ENCODE data around the gene SPRR3.

Gene SPRR3

GRCh38 chr1:152993186-152993585 is 8.4 kb upstream of the SPRR3 start:
- H3K23ac ChIP-seq (ENCODE audit: low read depth, low read length, poor library complexity): no peak overlapping the region
- H3K9me3 ChIP-seq (replicated peaks in 1 of 2; ENCODE audit: control insufficient read depth in 2 of 2, insufficient read depth in 1 of 2, low read depth in 1 of 2, low read length in 2 of 2): no peaks in the 10 kb centered on the region
- no peaks in the 10 kb centered on the region for H3K36me3 ChIP-seq (replicated peaks in 1 of 2; ENCODE audit: control insufficient read depth in 2 of 2, insufficient read depth in 2 of 2, low read length in 2 of 2)
- no peak overlapping the region for H4K91ac ChIP-seq (ENCODE audit: low read depth, low read length, poor library complexity)
- H2BK12ac ChIP-seq (ENCODE audit: low read length): no peak overlapping the region
- no peak overlapping the region for H4K8ac ChIP-seq (ENCODE audit: low read depth, low read length)
- H2AFZ ChIP-seq (ENCODE audit: low read length): no peak overlapping the region
- H3K14ac ChIP-seq (ENCODE audit: low read length): no peak overlapping the region
- H3K4me2 ChIP-seq (ENCODE audit: insufficient read depth, low read length, poor library complexity, severe bottlenecking): no peak overlapping the region
- no peak overlapping the region for H3K9ac ChIP-seq (ENCODE audit: low read depth, low read length, poor library complexity)
- H3K4me1 ChIP-seq (ENCODE audit: control insufficient read depth in 2 of 2, insufficient read depth in 1 of 2, low read depth in 1 of 2, low read length in 2 of 2): peaks cover 0 to 6% of the 10 kb centered on the region in 2 donors
- H3K27ac ChIP-seq (replicated peaks; ENCODE audit: low read length): no peak overlapping the region
- H3K27me3 ChIP-seq (ENCODE audit: control insufficient read depth in 3 of 3, insufficient read depth in 3 of 3, low read depth in 1 of 3, low read length in 3 of 3): no peaks in the 10 kb centered on the region
- WGBS, 2 donors (ENCODE audit: extremely low coverage in 2 of 2, insufficient read length in 2 of 2, insufficient replicate concordance in 1 of 2): no CpG with 5 or more reads among the region's 6 CpGs
- no peak overlapping the region for H2BK120ac ChIP-seq (ENCODE audit: low read depth, low read length)
- H2AK5ac ChIP-seq (ENCODE audit: low read depth, low read length): peak overlapping the region; percentile 2
- H2BK5ac ChIP-seq (ENCODE audit: low read length): no peak overlapping the region
- H3K18ac ChIP-seq (ENCODE audit: low read length): peak overlapping the region; percentile 27
- DNase-seq (ENCODE audit: low spot score): no peak
- no peak overlapping the region for H2BK15ac ChIP-seq (ENCODE audit: low read length)
- no peak overlapping the region for H3K4ac ChIP-seq (ENCODE audit: low read length)
- no peak overlapping the region for H3K4me3 ChIP-seq (ENCODE audit: low read length in 2 of 2)
- H3K79me1 ChIP-seq (ENCODE audit: low read depth, low read length): no peaks in the 10 kb centered on the region

- no peak overlapping the region for H4K8ac ChIP-seq (ENCODE audit: low read depth, low read length)
- DNase-seq (ENCODE audit: low spot score): no peak
- H3K79me1 ChIP-seq (ENCODE audit: low read depth, low read length): no peaks in the 10 kb centered on the region
- no peak overlapping the region for H3K18ac ChIP-seq (ENCODE audit: low read length)
- H3K4me2 ChIP-seq (ENCODE audit: insufficient read depth, low read length, poor library complexity, severe bottlenecking): no peak overlapping the region
- H3K9ac ChIP-seq (ENCODE audit: low read depth, low read length, poor library complexity): no peak overlapping the region
- no peak overlapping the region for H2BK120ac ChIP-seq (ENCODE audit: low read depth, low read length)
- H3K23ac ChIP-seq (ENCODE audit: low read depth, low read length, poor library complexity): no peak overlapping the region
- H3K4me1 ChIP-seq (ENCODE audit: control insufficient read depth in 2 of 2, insufficient read depth in 1 of 2, low read depth in 1 of 2, low read length in 2 of 2): peaks cover 0 to 6% of the 10 kb centered on the region in 2 donors
- H3K4ac ChIP-seq (ENCODE audit: low read length): no peak overlapping the region
- H3K36me3 ChIP-seq (replicated peaks in 1 of 2; ENCODE audit: control insufficient read depth in 2 of 2, insufficient read depth in 2 of 2, low read length in 2 of 2): no peaks in the 10 kb centered on the region
- no peak overlapping the region for H3K14ac ChIP-seq (ENCODE audit: low read length)
- no CpG with 5 or more reads among the region's 1 CpG for WGBS, 2 donors (ENCODE audit: extremely low coverage in 2 of 2, insufficient read length in 2 of 2, insufficient replicate concordance in 1 of 2)
- H4K91ac ChIP-seq (ENCODE audit: low read depth, low read length, poor library complexity): no peak overlapping the region
- H2AFZ ChIP-seq (ENCODE audit: low read length): no peak overlapping the region
- H3K27me3 ChIP-seq (ENCODE audit: control insufficient read depth in 3 of 3, insufficient read depth in 3 of 3, low read depth in 1 of 3, low read length in 3 of 3): no peaks in the 10 kb centered on the region
- no peak overlapping the region for H2BK5ac ChIP-seq (ENCODE audit: low read length)
- H2AK5ac ChIP-seq (ENCODE audit: low read depth, low read length): no peak overlapping the region
- H3K4me3 ChIP-seq (ENCODE audit: low read length in 2 of 2): no peak overlapping the region
- no peak overlapping the region for H2BK15ac ChIP-seq (ENCODE audit: low read length)
- no peaks in the 10 kb centered on the region for H3K9me3 ChIP-seq (replicated peaks in 1 of 2; ENCODE audit: control insufficient read depth in 2 of 2, insufficient read depth in 1 of 2, low read depth in 1 of 2, low read length in 2 of 2)
- H3K27ac ChIP-seq (replicated peaks; ENCODE audit: low read length): no peak overlapping the region
- H2BK12ac ChIP-seq (ENCODE audit: low read length): no peak overlapping the region
Measured at GRCh38 chr1:152995842-152996241, 5.7 kb upstream of the SPRR3 start.

- Histone ChIP-seq H2BK15ac (ENCODE audit: low read length) (no peak overlapping the region), H2AK5ac (ENCODE audit: low read depth, low read length) (no peak overlapping the region), H2BK120ac (ENCODE audit: low read depth, low read length) (no peak overlapping the region), H3K23ac (ENCODE audit: low read depth, low read length, poor library complexity) (no peak overlapping the region), H3K36me3 (replicated peaks in 1 of 2; ENCODE audit: control insufficient read depth in 2 of 2, insufficient read depth in 2 of 2, low read length in 2 of 2) (no peaks in the 10 kb centered on the region), H3K4me3 (ENCODE audit: low read length in 2 of 2) (no peak overlapping the region), H3K79me1 (ENCODE audit: low read depth, low read length) (no peaks in the 10 kb centered on the region), H3K27ac (replicated peaks; ENCODE audit: low read length) (no peak overlapping the region), H2BK5ac (ENCODE audit: low read length) (no peak overlapping the region), H3K27me3 (ENCODE audit: control insufficient read depth in 3 of 3, insufficient read depth in 3 of 3, low read depth in 1 of 3, low read length in 3 of 3) (no peaks in the 10 kb centered on the region), H3K4ac (ENCODE audit: low read length) (no peak overlapping the region), H2BK12ac (ENCODE audit: low read length) (no peak overlapping the region), H2AFZ (ENCODE audit: low read length) (no peak overlapping the region), H4K91ac (ENCODE audit: low read depth, low read length, poor library complexity) (no peak overlapping the region), H3K18ac (ENCODE audit: low read length) (no peak overlapping the region), H4K8ac (ENCODE audit: low read depth, low read length) (no peak overlapping the region), H3K4me1 (ENCODE audit: control insufficient read depth in 2 of 2, insufficient read depth in 1 of 2, low read depth in 1 of 2, low read length in 2 of 2) (peaks cover 0 to 6% of the 10 kb centered on the region in 2 donors), H3K9me3 (replicated peaks in 1 of 2; ENCODE audit: control insufficient read depth in 2 of 2, insufficient read depth in 1 of 2, low read depth in 1 of 2, low read length in 2 of 2) (no peaks in the 10 kb centered on the region), H3K4me2 (ENCODE audit: insufficient read depth, low read length, poor library complexity, severe bottlenecking) (no peak overlapping the region), H3K14ac (ENCODE audit: low read length) (no peak overlapping the region), H3K9ac (ENCODE audit: low read depth, low read length, poor library complexity) (no peak overlapping the region)
- no peak for DNase-seq (ENCODE audit: low spot score)
- no CpG with 5 or more reads among the region's 5 CpGs for WGBS, 2 donors (ENCODE audit: extremely low coverage in 2 of 2, insufficient read length in 2 of 2, insufficient replicate concordance in 1 of 2)
Measured at GRCh38 chr1:152996633-152997400, 4.7 kb upstream of the SPRR3 start.

- Histone ChIP-seq H2BK5ac (ENCODE audit: low read length) (no peak overlapping the region), H3K9ac (ENCODE audit: low read depth, low read length, poor library complexity) (no peak overlapping the region), H3K4ac (ENCODE audit: low read length) (no peak overlapping the region), H2BK120ac (ENCODE audit: low read depth, low read length) (no peak overlapping the region), H2BK12ac (ENCODE audit: low read length) (no peak overlapping the region), H3K27ac (replicated peaks; ENCODE audit: low read length) (no peak overlapping the region), H4K8ac (ENCODE audit: low read depth, low read length) (no peak overlapping the region), H3K27me3 (ENCODE audit: control insufficient read depth in 3 of 3, insufficient read depth in 3 of 3, low read depth in 1 of 3, low read length in 3 of 3) (no peaks in the 10 kb centered on the region), H3K9me3 (replicated peaks in 1 of 2; ENCODE audit: control insufficient read depth in 2 of 2, insufficient read depth in 1 of 2, low read depth in 1 of 2, low read length in 2 of 2) (no peaks in the 10 kb centered on the region), H3K14ac (ENCODE audit: low read length) (no peak overlapping the region), H3K4me1 (ENCODE audit: control insufficient read depth in 2 of 2, insufficient read depth in 1 of 2, low read depth in 1 of 2, low read length in 2 of 2) (peaks cover 0 to 6% of the 10 kb centered on the region in 2 donors), H3K79me1 (ENCODE audit: low read depth, low read length) (no peaks in the 10 kb centered on the region), H2AFZ (ENCODE audit: low read length) (no peak overlapping the region), H2BK15ac (ENCODE audit: low read length) (no peak overlapping the region), H3K36me3 (replicated peaks in 1 of 2; ENCODE audit: control insufficient read depth in 2 of 2, insufficient read depth in 2 of 2, low read length in 2 of 2) (no peaks in the 10 kb centered on the region), H3K18ac (ENCODE audit: low read length) (no peak overlapping the region), H3K4me2 (ENCODE audit: insufficient read depth, low read length, poor library complexity, severe bottlenecking) (no peak overlapping the region), H3K4me3 (ENCODE audit: low read length in 2 of 2) (no peak overlapping the region), H3K23ac (ENCODE audit: low read depth, low read length, poor library complexity) (no peak overlapping the region), H4K91ac (ENCODE audit: low read depth, low read length, poor library complexity) (no peak overlapping the region), H2AK5ac (ENCODE audit: low read depth, low read length) (no peak overlapping the region)
- no peak for DNase-seq (ENCODE audit: low spot score)
- WGBS, 2 donors (ENCODE audit: extremely low coverage in 2 of 2, insufficient read length in 2 of 2, insufficient replicate concordance in 1 of 2): no CpG with 5 or more reads among the region's 7 CpGs
Measured at GRCh38 chr1:152997901-152998300, 3.6 kb upstream of the SPRR3 start.

Data from neuronal stem cell (in vitro differentiated cells).